Measurements from ENCODE around the gene MYO5B.
"Not testable (repeated sequence)": the region's sequence is repeated elsewhere in the genome, so short reads cannot be mapped to it uniquely, and the experiment has no call there.

The MYO5B gene

DNA sequence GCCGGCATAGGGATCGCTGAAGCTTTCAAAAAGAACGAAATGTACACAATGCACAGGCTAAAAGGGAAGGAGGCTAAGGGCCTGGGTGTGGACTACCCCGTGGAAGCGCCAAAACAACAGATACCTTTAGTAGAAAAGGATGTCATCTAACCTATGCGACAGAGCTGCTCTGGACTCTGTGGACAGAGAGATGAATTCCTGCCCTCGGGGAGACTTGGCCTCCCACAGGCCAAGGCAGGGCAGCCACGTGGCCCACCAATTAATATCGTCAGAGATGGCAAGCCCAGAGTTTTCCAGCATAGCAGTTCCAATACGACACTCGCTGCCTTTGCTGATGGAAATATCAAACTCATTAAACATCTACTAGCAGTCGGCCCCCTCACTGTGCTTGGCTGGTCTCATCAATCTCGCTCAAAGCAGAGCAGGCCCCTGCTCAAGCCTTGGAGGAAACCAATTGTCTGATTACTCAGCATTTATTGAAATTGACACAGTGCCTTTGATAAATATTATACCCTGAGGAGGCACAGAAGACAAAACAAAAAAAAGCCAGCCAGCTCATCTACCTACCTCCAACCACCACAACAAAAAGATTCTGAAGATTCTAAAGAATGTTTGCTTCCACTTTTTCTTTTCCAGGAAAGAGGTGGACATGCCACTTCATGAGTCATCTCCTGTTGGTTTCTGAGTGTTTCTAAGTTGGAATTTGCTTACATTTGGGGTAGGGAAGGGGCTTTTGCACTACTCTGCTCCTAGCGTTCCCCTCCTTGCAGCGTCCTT lies 302.6 kb downstream of the MYO5B start:
- DNase-seq (ENCODE audit: low read depth in 1 of 2, low spot score in 1 of 2) = no peak

DNA sequence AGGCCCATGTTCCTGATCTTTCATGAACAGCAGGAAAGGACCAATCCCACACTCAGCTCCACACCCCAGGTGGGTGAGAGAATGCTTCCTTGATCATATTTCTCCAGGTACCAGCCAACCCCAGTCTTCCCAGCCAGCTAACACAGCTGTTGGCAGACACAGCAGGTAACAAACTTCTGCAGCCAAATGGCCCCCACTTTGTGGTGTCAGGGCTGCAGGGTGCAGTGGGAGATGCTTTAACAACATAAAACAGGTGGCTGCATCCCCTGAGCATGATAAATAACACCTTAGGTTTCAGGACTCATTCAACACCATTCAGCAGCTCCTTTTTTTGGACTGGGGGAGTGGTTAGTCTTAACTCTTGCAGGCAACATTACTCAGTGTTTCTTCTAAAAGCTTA lies 304.9 kb downstream of the MYO5B start:
- no peak for DNase-seq (ENCODE audit: low read depth in 1 of 2, low spot score in 1 of 2)

DNA sequence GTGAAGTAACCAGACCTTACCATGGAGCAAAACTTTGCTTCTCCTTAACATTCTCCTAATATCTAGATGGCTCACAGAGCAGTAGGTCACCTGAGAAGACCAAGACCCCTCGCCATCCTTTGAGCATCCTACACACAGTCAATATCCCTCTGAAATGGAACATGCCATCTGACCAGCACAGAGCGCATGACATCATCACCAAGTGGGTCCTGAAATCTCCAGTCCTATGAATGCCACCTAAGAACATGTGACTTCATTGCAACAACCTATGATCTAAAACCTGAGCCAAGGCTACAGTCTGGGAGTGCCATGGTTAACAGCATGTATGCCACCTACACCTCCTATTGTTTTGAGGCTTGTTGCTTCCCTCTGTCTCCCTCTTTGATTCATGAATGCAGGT lies 305.4 kb downstream of the MYO5B start:
- DNase-seq (ENCODE audit: low read depth in 1 of 2, low spot score in 1 of 2) = not testable (repeated sequence)

DNA sequence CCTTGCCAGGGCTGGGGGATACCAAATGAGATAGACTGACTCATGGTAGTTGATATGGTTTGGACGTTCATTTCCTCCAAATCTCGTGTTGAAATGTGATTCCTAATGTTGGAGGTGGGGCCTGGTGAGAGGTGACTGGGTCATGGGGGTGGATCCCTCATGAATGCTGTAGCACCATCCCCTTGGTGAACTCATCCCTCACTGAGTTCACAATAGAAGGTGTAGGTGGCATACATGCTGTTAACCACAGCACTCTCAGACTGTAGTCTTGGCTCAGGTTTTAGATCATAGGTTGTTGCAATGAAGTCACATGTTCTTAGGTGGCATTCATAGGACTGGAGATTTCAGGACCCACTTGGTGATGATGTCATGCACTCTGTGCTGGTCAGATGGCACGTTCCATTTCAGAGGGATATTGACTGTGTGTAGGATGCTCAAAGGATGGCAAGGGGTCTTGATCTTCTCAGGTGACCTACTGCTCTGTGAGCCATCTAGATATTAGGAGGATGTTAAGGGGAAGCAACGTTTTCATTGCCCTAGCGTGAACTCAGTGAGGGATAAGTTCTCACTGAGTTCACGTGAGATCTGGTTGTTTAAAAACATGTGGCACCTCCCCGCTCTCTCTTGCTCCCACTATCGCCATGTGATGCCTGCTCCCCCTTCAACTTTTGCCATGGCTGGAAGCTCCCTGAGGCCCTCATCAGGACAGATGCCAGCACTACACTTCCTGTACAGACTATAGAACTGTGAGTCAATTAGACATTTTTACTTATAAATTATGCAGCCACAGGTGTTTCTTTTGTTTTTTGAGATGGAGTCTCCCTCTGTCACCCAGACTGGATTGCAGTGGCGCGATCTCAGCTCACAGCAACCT lies 307.8 kb downstream of the MYO5B start:
- DNase-seq (ENCODE audit: low read depth in 1 of 2, low spot score in 1 of 2) = no peak

DNA sequence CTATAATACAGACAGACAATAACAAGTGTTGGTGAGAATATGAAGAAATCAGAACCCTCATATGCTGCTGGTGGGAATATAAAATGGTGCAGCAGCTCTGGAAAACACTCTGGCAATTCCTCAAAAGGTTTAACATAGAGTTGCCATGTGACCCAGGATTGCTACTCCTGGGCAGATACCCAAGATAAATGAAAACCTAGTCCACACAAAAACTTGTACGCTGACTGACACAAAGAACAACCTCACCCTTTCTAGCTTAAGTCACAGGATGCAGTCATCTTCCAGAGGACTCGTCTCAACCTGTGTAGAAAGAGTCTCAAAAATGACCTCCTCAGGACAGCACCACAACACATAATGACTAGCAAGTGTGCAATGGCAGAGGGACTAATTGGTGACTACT lies 310.0 kb downstream of the MYO5B start:
- DNase-seq (ENCODE audit: low read depth in 1 of 2, low spot score in 1 of 2) = no peak

DNA sequence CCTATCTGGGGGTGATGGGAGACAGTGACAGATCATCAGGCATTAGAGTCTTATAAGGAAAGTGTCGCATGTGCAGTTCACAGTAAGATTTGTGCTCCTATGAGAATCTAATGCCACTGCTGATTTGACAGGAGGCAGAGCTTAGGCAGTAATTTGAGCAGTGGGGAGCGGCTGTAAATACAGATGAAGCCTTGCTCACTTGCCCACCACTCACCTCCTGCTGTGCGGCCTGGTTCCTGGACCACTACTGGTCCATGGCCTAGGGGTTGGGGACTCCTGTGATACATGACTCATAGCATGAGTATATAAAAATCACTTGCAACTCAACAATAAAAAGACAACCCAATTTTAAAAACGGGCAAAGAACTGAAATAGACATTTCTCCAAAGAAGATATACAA lies 310.5 kb downstream of the MYO5B start:
- DNase-seq (ENCODE audit: low read depth in 1 of 2, low spot score in 1 of 2) = no peak

DNA sequence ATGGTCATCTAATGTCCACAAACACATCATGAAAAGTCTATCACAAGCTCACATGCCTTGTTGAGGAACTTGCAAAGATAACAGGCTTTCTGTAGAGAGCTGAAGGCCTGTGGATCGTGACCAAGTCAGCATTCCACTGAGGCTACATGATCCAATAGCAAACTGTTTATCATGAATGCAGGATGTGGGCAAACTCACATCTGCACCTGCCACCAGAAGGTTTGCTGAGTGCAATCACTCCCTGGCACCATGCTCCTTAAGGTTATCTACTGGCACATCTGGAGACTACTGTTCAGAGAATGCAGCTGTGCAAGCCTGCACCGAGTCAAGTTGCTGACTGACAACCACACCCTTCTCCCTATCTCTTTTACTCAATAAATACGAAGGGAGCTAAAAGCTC lies 314.3 kb downstream of the MYO5B start:
- DNase-seq (ENCODE audit: low read depth in 1 of 2, low spot score in 1 of 2) = no peak

DNA sequence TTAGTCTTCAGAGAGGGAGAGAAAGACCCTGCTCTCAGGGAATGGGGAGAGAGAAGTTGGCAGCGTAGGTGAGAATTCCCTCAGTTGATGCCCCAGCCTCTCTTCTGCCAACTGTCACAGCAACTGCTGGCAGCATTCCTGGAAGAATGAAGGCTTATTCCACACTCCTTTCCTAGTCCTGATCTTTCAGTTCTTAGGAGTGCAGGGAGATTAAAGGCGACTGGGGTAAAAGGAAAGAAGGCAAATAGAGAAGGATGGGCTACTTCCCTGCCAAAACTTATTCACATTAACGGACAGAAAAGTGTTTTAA lies 315.7 kb downstream of the MYO5B start:
- DNase-seq (ENCODE audit: low read depth in 1 of 2, low spot score in 1 of 2) = no peak

DNA sequence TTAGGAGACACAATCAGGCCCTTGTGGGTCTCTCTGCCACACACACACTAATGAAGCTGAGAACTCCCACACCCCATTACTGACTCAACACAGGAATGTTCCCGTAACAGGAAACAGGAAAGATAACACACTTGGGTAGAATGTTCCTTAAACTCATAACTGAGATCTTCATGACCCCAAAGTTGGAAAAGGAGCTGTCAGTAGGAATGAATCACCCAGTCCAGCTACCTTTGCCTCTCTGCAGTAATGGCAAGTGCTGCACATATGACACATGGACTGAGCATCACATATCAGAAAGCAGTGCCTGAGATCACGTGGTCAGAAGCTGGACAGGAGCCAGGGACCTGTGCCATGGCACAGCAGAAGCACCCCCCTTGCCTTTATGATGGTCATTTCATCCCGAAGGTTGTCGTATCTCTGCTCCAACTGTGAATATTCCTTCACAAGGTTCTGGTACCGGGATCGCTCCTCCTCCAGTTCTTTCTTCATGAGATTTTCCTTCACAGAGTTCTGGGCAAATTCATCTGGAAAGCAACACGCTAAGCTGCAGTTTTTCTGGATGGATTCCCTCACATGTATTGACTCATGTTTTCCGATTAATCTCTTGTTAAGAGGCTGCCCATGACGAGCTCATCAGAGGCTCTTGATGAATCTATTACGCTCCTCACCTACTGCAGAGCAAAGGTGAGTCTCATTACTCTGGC lies 316.2 kb downstream of the MYO5B start:
- no peak for DNase-seq (ENCODE audit: low read depth in 1 of 2, low spot score in 1 of 2)

DNA sequence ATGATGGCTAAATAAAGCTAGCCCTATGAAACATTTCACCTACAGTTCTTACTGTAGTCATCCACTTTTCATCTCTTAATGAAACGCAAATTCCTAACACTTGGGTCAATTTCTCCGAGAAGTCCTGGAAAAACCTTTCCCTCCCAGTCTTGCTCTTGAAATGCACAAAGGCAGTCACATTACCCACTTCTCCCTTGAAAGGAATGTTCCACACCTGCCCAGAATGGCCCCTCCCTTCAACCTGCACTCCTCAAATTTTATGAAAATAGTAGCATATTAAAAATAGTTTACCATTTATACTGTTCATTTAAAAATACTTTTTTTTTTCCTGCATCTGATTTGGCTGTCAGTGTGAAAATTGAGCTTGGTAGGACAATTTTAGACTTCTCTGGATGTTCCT lies 316.9 kb downstream of the MYO5B start:
- no peak for DNase-seq (ENCODE audit: low read depth in 1 of 2, low spot score in 1 of 2)

DNA sequence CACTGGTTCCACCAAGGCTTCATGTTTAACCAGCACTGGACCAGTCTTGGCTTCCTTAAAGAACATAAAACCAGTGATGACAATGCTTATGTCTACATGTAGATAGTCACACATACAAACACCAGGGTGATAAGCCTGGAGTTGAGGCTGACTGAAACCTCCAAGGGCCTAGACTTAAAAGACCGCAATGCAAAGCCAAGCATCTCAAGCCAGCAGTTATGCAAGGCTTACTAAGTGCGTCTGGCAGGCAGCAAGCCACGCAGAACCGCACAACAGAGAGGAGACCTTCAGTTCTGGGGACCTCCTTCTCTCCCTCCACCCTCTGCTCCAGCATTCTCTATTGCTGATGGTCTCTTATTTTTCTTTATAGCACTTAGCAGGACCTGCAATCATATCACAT lies 318.4 kb downstream of the MYO5B start:
- no peak for DNase-seq (ENCODE audit: low read depth in 1 of 2, low spot score in 1 of 2)

DNA sequence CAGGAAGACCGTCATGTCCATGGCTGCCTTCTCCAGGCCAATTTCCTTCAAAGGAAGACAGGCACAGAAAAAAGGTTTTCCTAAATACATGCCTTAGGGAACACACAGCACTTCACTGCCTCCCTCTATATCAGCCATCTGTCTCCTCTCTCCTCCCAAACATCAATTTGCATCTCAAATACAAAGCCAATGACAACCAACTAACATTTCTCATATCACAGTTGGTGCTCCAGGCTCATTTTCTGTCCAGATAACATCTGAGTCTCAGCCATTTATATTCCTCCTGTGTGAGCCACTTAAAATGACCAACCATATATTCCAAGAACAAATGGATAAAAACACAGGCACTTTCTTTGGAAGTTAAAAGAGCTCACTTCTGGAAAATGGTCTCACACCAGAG lies 319.2 kb downstream of the MYO5B start:
- no peak for DNase-seq (ENCODE audit: low read depth in 1 of 2, low spot score in 1 of 2)

DNA sequence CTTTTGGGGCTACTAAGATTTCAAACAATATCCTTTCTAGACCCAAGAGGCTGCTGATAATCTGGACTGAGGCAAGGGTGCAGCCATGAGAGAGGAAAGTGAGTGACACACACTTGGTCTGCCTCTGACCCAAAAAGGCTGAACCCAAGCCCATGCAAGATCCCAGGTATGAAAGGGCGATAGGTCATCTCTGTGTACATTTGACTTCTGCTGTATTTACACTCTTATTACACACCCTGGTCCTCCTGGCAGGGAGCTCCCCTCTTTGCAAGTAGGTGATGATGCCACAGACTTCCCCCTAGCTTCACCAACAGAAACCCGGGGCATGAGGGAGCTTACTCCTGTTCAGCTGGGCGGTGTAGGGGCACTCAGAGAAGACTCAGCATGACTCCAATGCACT lies 319.8 kb downstream of the MYO5B start:
- DNase-seq (ENCODE audit: low read depth in 1 of 2, low spot score in 1 of 2) = no peak

DNA sequence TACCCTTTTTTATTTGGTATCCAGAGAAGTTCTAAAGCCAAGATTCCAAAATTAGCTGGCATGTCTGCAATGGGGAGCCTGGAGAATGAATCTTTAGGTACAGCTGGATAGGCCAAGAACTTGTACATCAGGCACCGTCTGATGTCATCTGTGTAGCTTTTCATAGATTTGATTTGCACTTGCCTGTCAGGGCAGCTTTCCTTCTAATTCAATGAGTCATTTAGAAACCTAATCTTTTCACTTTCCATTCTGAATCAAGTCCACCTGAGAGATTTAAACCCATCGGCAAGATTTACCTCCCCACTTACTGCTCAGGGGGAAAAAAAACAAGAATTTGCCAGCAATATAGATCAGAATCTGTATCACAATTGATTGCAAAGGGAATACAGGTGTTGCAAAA lies 320.7 kb downstream of the MYO5B start:
- DNase-seq (ENCODE audit: low read depth in 1 of 2, low spot score in 1 of 2) = no peak

DNA sequence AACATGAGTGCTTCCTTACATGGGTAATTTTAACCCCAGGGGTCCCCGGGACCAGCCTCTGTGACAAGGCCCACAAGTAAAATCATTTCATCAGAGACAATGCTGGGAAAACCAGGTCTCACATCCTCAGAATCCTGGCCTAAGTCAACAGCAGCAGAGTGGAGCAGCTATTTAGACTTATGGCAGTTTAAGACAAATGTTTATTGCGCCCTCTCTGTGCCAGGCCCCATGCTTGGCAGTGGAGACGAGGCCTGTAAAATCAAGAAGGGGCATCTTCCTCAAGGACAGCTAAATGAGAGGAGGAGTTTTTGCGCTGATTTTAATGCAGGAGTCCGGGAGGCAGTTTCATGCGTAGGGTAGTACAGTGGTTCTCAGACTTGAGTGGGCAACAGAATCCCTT lies 325.6 kb downstream of the MYO5B start:
- DNase-seq (ENCODE audit: low read depth in 1 of 2, low spot score in 1 of 2) = no peak

DNA sequence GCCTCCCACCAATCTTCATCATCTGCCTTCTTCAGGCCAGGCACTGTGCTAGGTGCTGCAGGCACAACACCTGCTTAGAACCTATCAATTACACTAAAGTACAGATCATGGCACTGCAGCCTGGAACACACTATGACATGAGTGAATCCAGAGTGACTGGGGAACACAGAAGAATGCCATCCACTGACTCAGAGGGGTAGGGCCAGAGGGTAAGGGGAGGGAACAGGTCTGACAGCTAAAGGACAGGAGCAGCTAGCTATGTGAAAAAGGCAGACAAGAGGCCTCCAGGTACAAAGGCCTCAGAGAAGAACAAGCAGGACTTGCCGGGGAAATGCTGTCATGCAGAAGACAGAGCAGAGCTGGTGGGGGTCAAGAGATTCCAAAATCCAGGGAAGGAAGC lies 328.3 kb downstream of the MYO5B start:
- no peak for DNase-seq (ENCODE audit: low read depth in 1 of 2, low spot score in 1 of 2)

DNA sequence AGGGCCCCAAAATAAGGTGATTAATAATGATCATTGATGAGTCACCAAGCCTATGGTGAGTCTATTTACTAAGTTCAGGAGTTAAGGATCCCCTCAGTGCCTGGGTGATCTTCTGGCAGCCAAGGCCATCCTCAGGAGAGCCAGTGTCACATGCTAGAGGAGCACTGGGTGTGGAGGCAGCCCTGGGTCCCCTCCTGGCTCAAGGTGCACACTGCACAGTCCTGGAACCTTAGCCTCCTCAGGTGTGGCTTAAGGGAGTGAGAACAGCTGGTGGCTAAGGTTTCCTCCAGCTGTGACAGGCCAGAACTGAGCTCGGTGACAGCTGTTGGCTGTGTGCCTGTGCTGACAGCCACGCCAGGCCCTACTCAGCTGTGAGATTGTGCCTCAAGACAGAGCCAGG lies 329.5 kb downstream of the MYO5B start:
- no peak for DNase-seq (ENCODE audit: low read depth in 1 of 2, low spot score in 1 of 2)

DNA sequence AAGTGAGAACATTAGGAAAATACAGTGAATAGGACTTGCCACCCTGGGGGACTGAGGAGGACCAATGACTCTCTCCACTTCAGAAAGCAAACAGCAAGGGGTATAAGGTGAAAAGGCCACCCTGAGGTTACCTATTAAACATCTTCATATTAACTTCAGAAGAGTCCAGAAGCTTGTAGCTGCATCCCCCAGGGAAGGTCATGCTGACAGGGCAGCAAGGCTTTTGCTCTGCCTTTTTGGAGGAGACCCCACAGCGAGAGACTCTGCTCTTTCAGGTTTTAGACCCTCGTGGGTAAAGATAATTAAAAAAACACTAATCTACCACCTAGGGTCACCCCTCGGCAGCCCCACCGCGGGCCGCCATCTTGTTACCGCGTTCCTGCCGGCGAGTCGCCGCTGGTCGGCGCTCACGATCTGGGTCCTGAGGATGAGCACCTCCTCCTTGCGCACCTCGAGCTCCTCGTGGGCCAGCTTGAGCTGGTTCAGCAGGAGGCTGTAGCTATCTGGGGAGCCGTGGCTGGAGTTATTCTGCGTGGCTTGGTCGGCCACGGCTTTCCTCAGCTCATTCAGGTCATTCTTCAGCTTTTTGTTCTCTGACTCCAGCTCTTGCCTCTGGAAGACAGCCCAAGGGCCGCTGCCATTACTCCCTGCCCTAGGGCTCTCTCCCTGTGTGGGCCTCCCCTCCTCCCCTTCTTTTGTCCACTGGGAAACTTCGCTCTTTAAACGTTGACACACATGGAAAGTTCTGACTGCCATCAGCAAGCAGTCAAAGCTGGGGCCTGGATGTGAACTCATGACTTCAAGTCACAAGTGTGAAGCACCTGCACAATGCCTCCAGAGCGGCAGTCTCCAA lies 331.0 kb downstream of the MYO5B start:
- DNase-seq (ENCODE audit: low read depth in 1 of 2, low spot score in 1 of 2) = no peak

DNA sequence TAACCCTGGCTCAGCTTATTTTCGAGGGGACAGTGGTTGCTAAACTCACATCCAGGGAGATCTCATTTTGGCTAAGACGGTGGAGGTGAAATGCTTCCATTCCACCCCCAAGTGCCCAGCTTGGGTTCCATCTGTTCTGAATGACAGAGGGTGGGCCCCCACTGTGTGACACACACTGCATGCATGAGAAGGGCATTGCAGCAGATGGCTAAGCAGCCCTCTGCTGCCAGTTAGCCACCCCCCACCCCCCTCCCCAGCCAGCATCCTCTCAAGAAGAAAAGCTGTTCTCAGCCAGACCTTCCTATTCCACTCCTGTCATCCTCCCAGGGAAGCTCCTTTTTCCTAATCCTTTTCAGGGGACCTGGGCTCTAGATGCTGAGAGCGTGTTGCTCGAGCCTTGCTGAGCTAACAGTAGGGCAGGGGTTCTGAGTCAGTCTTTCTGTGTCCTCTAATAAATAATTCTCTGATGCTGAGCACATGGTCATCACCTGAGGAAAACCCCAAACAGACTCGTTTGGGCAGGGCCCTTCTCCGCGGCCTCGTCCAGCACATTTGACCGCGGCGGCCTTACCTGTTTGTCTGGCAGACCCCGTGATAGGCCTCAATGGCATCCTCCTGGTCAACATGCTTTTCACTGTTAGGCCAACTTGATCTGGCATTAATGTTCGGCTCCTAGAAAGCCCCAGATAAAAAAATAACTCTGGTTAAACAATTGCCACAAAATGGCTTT lies 332.1 kb downstream of the MYO5B start:
- no peak for DNase-seq (ENCODE audit: low read depth in 1 of 2, low spot score in 1 of 2)

DNA sequence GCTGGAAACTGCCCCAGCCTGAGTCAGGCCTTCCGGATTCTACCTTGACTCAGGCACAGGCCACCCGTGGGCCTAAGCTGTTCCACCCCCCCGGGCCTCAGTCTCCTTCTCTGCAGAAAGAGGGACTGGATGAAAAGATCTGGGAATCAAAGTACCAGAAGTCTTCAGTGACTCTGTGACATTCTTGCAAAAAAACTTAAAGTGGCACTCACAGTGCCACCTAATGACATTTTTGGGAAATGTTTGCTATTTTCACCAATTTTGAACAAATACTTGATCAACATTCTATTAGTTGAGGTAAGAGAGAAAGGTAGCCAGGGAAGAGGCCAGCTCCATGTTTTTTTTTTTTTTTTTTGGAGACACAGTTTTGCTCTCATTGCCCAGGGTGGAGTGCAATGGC lies 333.3 kb downstream of the MYO5B start:
- no peak for DNase-seq (ENCODE audit: low read depth in 1 of 2, low spot score in 1 of 2)

DNA sequence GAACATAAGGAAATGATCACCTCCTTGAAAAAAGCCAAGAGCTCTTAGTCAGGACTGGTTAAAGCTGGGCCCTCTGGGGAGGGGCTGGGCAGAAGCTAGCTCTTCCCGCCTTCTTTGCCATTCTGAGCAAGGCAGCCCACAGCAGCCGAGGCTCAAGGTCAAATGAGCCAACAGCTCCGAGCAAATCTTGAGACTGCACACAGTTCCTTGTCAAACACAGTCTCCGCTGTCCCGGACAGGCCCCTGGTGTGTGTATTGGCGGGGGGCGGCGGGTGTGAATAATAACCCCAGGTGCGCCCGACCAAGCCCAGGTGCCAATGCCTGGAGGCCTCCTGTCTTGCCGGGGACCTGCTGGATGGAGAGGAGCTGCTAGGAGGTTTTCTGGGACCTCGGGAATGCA lies 335.2 kb downstream of the MYO5B start:
- no peak for DNase-seq (ENCODE audit: low read depth in 1 of 2, low spot score in 1 of 2)

Data from activated T-helper 1 cell treated with anti-CD3 and anti-CD28 coated beads, Interleukin-2, amount 50 U/mL, for 16 hours (primary cell).